Hepatic stellate cell (primary cell): ENCODE measurements around the gene SLC8A3.

Experiments used
- DNase-seq: peaks from one replicate; pipeline ENCODE4 v3.0.0; 2011; ENCODE audit warnings: low spot score

SLC8A3 gene

DNA sequence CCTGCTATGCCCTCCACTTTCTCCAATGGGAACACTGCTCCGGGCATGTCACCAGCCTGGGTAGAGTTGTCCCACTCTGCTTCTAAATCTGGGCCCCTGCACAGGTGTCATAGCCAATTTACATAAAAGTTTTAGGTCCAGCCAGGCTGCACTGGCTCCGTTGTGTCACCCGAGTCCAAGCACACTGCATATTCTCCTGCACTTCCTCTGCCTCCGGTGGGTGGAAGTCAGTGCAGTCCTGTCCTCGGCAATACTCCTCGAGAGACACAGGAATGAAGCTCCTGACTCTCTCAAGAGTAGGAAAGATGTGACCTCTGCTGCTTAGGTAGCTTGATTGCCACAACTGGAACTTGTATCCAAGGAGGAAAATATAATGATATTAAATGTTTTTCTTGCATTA lies 15.2 kb downstream of the SLC8A3 start:
- no peak for DNase-seq

- no peak for DNase-seq
Observed at GRCh38 chr14:70171726-70172125, 17.0 kb downstream of the SLC8A3 start.

- DNase-seq, result no peak
Observed at GRCh38 chr14:70170976-70171375, 17.8 kb downstream of the SLC8A3 start.

- no peak for DNase-seq
Observed at GRCh38 chr14:70168406-70168805, 20.3 kb downstream of the SLC8A3 start.

GRCh38 chr14:70166530-70167203 lies 22.1 kb downstream of the SLC8A3 start:
- DNase-seq, result no peak

- no peak for DNase-seq
Observed at GRCh38 chr14:70162358-70162757, 26.4 kb downstream of the SLC8A3 start.

DNA sequence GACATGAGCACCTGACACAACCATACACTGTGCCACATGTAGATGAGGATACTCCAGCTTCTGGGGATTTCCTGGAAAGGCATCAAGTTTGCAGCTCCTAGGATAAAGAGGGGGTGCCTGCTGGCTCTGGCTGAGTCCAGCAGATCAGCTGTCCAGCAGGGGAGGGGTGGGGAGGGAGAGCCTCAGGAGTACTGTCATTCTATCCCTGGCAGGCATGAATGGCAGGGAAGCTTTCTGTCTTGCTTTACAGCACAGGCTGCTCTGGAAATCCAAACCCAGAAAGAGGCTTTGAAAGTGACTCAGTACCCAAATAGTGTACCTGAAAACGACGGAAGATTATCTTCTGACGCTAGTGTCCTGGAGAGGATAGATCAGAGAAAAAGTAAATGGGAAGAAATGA lies 32.2 kb downstream of the SLC8A3 start:
- DNase-seq, result no peak

DNA sequence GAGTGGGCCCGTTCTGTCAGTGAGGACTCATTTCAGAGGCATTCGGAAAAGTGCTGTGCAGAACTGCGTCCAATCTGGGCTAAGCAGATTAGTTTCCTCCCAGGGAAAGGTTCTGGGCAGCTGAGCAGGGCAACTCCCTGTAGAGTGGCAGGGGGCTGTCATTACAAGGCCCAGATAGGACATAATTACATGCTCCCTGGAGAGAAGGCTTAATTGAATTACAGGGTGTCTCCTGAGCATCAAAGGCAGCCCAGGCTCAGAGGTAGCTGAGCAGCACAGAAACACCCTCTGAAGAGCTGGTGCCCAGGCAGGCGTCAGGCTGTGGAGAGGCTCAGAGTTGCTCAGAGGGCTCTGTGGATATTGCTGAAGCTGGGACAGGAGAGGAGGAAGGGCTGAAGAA lies 36.0 kb downstream of the SLC8A3 start:
- no peak for DNase-seq

- no peak for DNase-seq
Observed at GRCh38 chr14:70152081-70152480, 36.7 kb downstream of the SLC8A3 start.

GRCh38 chr14:70149596-70150165 lies 39.1 kb downstream of the SLC8A3 start:
- no peak for DNase-seq

DNA sequence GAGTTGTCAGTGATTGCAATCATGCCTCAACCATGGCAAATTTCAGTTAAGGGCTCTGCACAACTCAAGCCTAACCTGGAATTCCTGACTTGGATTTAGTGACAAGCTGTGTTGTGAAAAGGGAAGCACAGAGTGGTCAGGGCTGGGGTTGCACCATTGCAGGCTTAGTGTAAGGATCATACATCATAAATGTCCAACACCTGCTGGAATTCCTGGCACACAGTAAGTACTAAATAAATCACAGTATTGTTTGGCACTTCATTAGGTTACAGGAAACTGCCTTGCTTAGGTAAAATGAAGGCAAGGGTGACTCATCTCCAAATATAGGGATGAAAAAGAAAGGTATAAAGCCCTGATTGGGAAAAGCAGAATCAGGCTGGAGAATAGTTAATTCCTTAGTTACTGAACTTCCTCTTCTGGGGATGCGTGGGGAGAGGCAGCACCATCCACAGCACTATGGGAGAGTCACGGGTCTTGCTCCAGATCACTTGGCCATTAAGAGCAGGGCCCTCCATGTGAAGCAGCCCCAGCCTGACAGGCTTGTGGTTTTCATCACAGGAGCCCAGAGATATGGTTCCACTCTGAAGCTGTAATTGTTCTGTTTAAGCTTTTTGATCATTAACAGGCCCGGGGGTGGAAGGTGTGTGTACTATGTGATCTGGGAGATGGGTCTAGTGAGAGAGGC lies 39.7 kb downstream of the SLC8A3 start:
- no peak for DNase-seq

DNA sequence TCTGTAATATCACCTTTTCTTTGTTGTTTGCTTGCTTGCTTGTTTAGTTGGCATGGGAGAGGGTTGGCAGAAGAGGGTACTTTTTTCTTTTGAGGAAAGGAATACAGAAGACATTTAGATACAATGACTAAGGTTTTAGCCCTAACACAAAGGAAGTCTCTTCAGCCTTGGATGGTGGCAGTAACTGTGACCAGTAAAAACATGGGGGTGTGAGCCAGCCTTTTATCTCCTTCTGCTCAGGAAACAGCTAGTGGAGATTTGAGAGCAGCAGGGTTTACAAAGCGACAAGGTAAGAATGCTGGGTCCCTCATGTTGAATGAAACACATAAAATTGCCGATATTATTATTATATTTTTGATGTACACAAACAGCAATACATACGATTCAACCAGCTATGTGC lies 40.4 kb downstream of the SLC8A3 start:
- no peak for DNase-seq

DNA sequence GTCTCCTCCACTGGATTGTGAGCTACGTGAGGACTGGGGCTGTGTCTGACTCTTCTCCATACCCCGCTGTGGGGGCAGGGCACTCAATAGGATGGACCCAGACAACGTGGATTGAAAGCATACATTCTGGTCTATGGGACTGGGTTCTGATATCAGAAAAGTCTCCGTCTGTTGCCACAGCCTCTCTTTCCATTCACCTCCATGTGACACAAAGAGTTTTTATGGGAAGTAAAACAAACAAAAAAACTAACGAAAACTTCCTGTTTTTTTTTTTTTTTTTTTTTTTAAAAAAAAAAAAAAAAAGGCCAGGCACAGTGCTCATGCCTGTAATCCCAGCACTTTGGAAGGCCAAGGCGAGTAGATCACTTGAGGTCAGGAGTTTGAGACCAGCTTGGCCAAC lies 44.7 kb downstream of the SLC8A3 start:
- DNase-seq, result no peak

DNA sequence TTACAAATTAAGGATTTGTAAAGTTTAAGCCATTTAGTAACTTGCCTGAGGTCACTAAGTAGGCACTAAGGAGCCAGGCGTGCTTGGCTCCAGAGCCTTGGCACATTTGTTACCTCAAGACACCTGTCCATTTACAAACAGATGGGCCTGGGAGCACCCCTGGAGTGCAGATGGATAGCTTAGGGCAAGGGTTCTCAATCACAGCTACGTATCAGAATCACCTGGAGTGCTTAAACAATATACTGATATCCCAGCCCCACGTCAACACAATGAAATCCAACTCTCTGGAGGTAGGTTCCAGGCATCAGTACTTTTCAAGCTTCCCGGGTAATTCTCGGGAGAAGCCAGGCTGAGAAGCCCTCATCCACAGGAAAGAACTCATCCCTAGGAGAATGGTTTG lies 45.4 kb downstream of the SLC8A3 start:
- DNase-seq, result no peak

GRCh38 chr14:70140614-70141013 lies 48.1 kb downstream of the SLC8A3 start:
- no peak for DNase-seq

DNA sequence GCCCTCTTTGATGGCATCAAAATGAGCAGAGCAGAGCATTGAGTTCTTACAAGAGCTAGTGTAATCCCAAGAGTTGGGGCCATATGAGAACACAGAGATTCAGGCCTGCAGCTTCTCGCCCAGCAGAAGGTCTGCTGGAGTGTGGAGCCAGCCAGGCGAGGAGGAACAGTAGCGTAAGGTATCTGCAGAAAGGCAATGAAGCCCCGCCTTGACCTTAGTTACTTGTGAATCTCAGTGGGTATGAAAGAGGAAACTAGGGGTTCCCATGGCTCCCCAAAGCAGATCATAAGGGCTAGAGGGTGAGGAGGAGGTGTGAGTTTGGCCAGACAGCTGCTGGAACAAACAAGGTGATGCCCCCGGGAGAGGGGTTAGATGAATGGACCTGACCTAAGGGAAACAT lies 49.4 kb downstream of the SLC8A3 start:
- no peak for DNase-seq

DNA sequence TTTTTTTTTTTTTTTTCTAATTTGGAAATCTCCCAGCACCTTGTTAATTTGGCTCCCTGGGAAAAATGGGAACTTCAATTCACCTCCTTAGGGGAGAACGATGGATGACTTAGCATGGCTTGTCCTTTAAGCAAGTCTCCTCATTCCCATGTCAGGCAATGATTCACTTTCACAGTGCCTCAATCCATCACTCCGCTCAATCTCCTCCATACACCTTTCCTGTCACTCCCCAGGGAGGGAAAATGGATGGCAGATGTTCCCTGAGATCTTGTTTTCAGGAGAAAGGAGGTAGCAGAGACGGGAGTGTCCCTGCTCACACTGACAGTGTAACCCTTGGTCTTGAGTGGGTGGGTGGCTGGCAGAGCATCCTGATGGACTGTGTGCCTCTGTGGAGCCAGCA lies 51.0 kb downstream of the SLC8A3 start:
- DNase-seq, result no peak

DNA sequence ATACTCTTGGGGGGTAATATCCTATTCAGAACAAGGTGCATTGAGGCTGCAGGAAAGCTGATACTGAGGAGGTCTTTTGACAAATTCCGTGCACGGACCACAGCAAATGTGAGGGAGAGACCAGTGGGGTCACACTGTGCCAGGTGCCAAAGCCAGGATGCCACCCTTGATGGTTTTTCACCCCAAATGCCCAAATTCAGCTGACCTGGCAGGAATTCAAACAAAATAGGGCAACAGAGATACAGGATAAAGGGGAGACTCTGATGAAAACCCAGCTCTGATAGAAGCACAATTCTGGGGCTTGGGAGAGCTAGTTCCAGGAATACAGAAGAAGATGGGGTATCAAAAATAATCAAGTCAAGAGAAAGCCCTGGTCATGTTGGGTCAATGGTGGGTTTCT lies 55.3 kb downstream of the SLC8A3 start:
- DNase-seq, result no peak

DNA sequence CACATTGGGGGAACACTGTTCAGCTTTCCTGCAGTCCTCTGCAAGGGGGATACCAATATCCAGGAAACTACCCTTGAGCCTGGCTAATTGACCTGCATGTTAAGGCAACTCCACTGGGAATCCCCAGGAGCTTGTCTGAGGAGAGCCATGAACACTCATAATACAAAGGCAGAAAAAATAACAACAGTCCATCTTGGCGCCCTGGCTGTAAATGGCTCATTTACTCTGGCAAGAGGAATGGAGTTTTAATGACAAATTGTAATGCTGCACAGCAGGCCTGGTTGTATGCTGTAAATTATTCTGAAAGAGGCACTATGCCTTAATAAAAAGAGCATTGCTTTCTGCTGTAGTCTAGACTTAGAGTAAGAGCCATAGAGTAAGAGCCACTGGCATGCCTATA lies 58.3 kb downstream of the SLC8A3 start:
- no peak for DNase-seq

DNA sequence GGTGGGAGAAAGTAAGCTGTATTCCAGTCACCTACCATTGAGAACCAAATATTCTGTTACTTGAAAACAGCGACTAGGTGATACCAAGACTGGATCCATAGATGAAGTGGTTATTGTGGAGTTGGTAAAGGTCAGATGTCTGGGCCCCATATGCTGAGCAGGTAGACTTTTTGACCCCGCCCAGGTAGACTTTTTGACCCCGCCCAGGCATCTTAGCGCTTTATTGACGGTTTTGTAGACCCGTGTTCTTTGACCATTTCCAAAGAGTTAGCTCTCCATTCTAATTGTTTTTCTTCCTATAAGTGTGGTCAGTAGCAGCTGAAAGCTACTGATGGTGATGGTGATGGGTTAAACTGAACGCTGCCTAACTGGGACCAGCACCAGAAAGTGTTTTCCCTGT lies 61.6 kb downstream of the SLC8A3 start:
- DNase-seq, result no peak

- no peak for DNase-seq
Observed at GRCh38 chr14:70123796-70124195, 65.0 kb downstream of the SLC8A3 start.

GRCh38 chr14:70121521-70121920 lies 67.2 kb downstream of the SLC8A3 start:
- no peak for DNase-seq

DNA sequence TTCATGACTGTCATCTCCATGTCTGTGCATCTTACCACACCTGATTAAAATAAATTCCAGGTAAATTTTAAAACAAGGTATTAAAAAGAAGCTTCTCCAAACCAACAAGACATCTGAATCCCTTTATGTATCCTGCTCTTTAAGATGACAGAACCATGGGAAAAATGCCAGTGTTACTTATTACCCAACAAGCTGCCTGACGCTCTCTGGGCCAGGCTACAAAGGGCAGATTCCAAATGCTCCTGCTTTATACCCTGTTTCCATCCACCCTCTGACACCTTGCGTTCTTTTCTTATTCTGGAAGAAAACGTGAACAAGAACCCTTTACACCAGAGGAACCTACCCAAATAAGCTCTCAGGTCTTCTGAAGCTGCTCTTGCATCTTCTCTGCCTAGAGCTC lies 70.7 kb downstream of the SLC8A3 start:
- DNase-seq, result no peak

DNA sequence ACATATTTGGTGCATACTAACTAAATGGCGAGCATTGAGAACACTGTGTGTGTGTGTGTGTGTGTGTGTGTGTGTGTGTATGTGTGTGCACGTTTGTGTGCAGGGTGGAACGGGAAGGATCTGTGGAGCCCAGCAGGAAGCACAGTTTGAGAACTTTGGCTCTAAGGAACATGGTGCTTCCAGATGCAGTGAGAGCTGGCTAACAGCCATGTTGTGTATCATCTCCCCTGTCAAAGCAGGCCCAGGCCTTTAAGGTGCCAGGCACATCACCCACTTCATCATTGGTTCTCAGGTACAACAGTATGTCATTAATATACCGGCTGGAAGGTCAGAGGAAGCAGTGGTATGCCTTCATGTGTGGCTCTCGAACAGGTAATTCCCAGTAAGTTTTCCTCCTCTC lies 72.5 kb downstream of the SLC8A3 start:
- no peak for DNase-seq
